ENCODE results near the gene PDLIM5.

PDLIM5 gene

GRCh38 chr4:94590493-94590892 lies 138.8 kb downstream of the PDLIM5 start:
- H3K4me3 ChIP-seq (ENCODE audit: low read length): no peak overlapping the region
- H3K27me3 ChIP-seq (ENCODE audit: insufficient read depth, low read length): no peaks in the 10 kb centered on the region
- peaks cover 8% of the 10 kb centered on the region for H3K36me3 ChIP-seq (ENCODE audit: insufficient read depth, low read depth, low read length)
- no peak overlapping the region for H3K9ac ChIP-seq (ENCODE audit: low read depth, low read length)
- no peaks in the 10 kb centered on the region for H3K9me3 ChIP-seq (ENCODE audit: insufficient read depth, low read depth, low read length)
- H3K4me1 ChIP-seq (ENCODE audit: insufficient read depth, low read length): no peaks in the 10 kb centered on the region
- H3K27ac ChIP-seq (ENCODE audit: low read length): no peak overlapping the region

GRCh38 chr4:94591289-94591688 lies 139.5 kb downstream of the PDLIM5 start:
- Histone ChIP-seq H3K27me3 (ENCODE audit: insufficient read depth, low read length) (no peaks in the 10 kb centered on the region), H3K27ac (ENCODE audit: low read length) (no peak overlapping the region), H3K9me3 (ENCODE audit: insufficient read depth, low read depth, low read length) (no peaks in the 10 kb centered on the region), H3K4me3 (ENCODE audit: low read length) (no peak overlapping the region), H3K4me1 (ENCODE audit: insufficient read depth, low read length) (no peaks in the 10 kb centered on the region), H3K9ac (ENCODE audit: low read depth, low read length) (no peak overlapping the region), H3K36me3 (ENCODE audit: insufficient read depth, low read depth, low read length) (peaks cover 2% of the 10 kb centered on the region; the same call in 1 of the 2 replicates)

DNA sequence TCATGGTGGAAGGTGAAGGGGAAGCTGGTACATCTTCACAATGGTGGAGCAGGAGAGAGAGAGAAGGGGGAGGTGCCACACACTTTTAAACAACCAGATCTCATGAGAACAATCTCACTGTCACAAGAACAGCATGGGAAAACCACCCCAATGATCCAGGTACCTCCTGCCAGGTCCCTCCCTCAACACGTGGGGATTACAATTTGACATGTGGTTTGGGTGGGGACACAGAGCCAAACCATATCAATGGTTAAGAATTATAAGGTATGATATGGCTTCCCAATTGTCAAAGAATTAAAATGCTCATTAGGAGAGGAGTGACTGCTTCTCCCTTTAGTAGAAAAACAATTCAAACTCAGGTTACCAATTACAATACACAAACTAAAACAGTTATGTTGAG lies 143.3 kb downstream of the PDLIM5 start:
- no peak overlapping the region for H3K4me3 ChIP-seq (ENCODE audit: low read length)
- no peak overlapping the region for H3K9ac ChIP-seq (ENCODE audit: low read depth, low read length)
- H3K36me3 ChIP-seq (ENCODE audit: insufficient read depth, low read depth, low read length): no peaks in the 10 kb centered on the region; the same call in 1 of the 2 replicates
- H3K9me3 ChIP-seq (ENCODE audit: insufficient read depth, low read depth, low read length): no peaks in the 10 kb centered on the region
- H3K4me1 ChIP-seq (ENCODE audit: insufficient read depth, low read length): no peaks in the 10 kb centered on the region
- no peak overlapping the region for H3K27ac ChIP-seq (ENCODE audit: low read length)
- no peaks in the 10 kb centered on the region for H3K27me3 ChIP-seq (ENCODE audit: insufficient read depth, low read length)

DNA sequence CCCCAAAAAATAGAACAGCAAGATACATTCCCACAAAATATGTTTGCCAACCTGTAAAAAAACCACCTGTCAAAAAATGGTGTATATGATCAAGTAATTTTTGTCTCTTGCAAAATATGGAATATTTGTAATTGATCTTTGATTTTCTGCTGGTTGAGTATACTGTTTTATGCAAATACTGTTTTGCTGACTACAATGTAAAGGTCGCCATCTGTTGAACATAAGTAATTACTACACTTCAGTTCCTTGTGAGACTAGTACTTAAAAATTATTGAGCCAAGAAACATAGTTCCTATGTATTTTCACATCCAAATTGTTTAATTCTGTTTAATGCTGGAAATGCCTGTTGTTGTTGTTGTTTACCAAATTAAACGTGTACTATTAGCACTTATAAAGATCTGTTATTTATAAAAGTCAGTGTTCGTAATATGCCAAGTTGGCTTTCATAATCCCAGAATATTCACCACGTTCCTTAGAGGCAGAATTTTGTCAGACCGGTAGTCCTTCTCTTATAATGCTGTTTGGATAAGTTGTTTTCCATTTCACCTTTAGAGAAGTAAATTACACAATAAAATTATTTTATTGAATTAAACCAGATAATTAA lies 144.2 kb downstream of the PDLIM5 start:
- H3K36me3 ChIP-seq (ENCODE audit: insufficient read depth, low read depth, low read length): no peaks in the 10 kb centered on the region; the same call in 1 of the 2 replicates
- no peaks in the 10 kb centered on the region for H3K9me3 ChIP-seq (ENCODE audit: insufficient read depth, low read depth, low read length)
- no peaks in the 10 kb centered on the region for H3K4me1 ChIP-seq (ENCODE audit: insufficient read depth, low read length)
- H3K4me3 ChIP-seq (ENCODE audit: low read length): no peak overlapping the region
- no peak overlapping the region for H3K9ac ChIP-seq (ENCODE audit: low read depth, low read length)
- no peaks in the 10 kb centered on the region for H3K27me3 ChIP-seq (ENCODE audit: insufficient read depth, low read length)
- H3K27ac ChIP-seq (ENCODE audit: low read length): no peak overlapping the region

DNA sequence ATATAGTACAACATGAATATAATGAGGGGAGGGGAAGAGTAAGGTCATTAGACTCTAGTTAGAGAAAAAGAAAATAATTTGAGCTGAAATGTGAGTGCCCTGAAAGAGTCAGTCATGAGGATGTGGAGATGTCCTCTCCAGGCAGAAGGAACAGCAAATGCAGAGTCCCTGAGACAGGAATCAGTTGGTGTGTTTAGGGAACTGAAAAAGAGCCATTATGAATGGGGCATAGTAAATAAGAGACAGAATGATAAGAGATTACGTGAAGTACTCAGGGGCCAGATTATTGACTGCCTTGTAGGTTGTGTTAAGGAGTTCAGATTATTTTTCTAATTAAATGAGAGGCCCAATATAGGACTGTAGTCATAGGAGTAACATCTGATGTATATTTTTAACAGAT lies 147.0 kb downstream of the PDLIM5 start:
- Histone ChIP-seq H3K27ac (ENCODE audit: low read length) (no peak overlapping the region), H3K36me3 (ENCODE audit: insufficient read depth, low read depth, low read length) (no peaks in the 10 kb centered on the region), H3K9me3 (ENCODE audit: insufficient read depth, low read depth, low read length) (no peaks in the 10 kb centered on the region), H3K4me3 (ENCODE audit: low read length) (no peak overlapping the region), H3K9ac (ENCODE audit: low read depth, low read length) (no peak overlapping the region), H3K27me3 (ENCODE audit: insufficient read depth, low read length) (no peaks in the 10 kb centered on the region), H3K4me1 (ENCODE audit: insufficient read depth, low read length) (no peaks in the 10 kb centered on the region)

GRCh38 chr4:94603170-94603747 lies 151.5 kb downstream of the PDLIM5 start:
- Histone ChIP-seq H3K4me3 (ENCODE audit: low read length) (no peak overlapping the region), H3K27me3 (ENCODE audit: insufficient read depth, low read length) (no peaks in the 10 kb centered on the region), H3K27ac (ENCODE audit: low read length) (no peak overlapping the region), H3K4me1 (ENCODE audit: insufficient read depth, low read length) (no peaks in the 10 kb centered on the region), H3K36me3 (ENCODE audit: insufficient read depth, low read depth, low read length) (no peaks in the 10 kb centered on the region), H3K9ac (ENCODE audit: low read depth, low read length) (no peak overlapping the region), H3K9me3 (ENCODE audit: insufficient read depth, low read depth, low read length) (no peaks in the 10 kb centered on the region)

- H3K27me3 ChIP-seq (ENCODE audit: insufficient read depth, low read length): no peaks in the 10 kb centered on the region
Measured at GRCh38 chr4:94605241-94605805, 153.6 kb downstream of the PDLIM5 start.

GRCh38 chr4:94610145-94610544 lies 158.4 kb downstream of the PDLIM5 start:
- H3K27me3 ChIP-seq (ENCODE audit: insufficient read depth, low read length): no peaks in the 10 kb centered on the region
- no peaks in the 10 kb centered on the region for H3K4me1 ChIP-seq (ENCODE audit: insufficient read depth, low read length)
- H3K9ac ChIP-seq (ENCODE audit: low read depth, low read length): no peak overlapping the region
- no peaks in the 10 kb centered on the region for H3K36me3 ChIP-seq (ENCODE audit: insufficient read depth, low read depth, low read length)
- no peak overlapping the region for H3K27ac ChIP-seq (ENCODE audit: low read length)
- no peak overlapping the region for H3K4me3 ChIP-seq (ENCODE audit: low read length)
- no peaks in the 10 kb centered on the region for H3K9me3 ChIP-seq (ENCODE audit: insufficient read depth, low read depth, low read length)

More at GRCh38 chr4:94605241-94605805, 153.6 kb downstream of the PDLIM5 start:
- H3K4me1 ChIP-seq (ENCODE audit: insufficient read depth, low read length): no peaks in the 10 kb centered on the region
- no peaks in the 10 kb centered on the region for H3K9me3 ChIP-seq (ENCODE audit: insufficient read depth, low read depth, low read length)
- no peaks in the 10 kb centered on the region for H3K36me3 ChIP-seq (ENCODE audit: insufficient read depth, low read depth, low read length)
- no peak overlapping the region for H3K27ac ChIP-seq (ENCODE audit: low read length)
- no peak overlapping the region for H3K4me3 ChIP-seq (ENCODE audit: low read length)
- H3K9ac ChIP-seq (ENCODE audit: low read depth, low read length): no peak overlapping the region

GRCh38 chr4:94613248-94613647 lies 161.5 kb downstream of the PDLIM5 start:
- H3K27me3 ChIP-seq (ENCODE audit: insufficient read depth, low read length): no peaks in the 10 kb centered on the region
- H3K9me3 ChIP-seq (ENCODE audit: insufficient read depth, low read depth, low read length): no peaks in the 10 kb centered on the region
- H3K4me3 ChIP-seq (ENCODE audit: low read length): no peak overlapping the region
- no peak overlapping the region for H3K9ac ChIP-seq (ENCODE audit: low read depth, low read length)
- H3K4me1 ChIP-seq (ENCODE audit: insufficient read depth, low read length): no peaks in the 10 kb centered on the region
- peaks cover 4% of the 10 kb centered on the region; the same call in 1 of the 2 replicates for H3K36me3 ChIP-seq (ENCODE audit: insufficient read depth, low read depth, low read length)
- H3K27ac ChIP-seq (ENCODE audit: low read length): no peak overlapping the region

GRCh38 chr4:94615451-94615850 lies 163.7 kb downstream of the PDLIM5 start:
- H3K9me3 ChIP-seq (ENCODE audit: insufficient read depth, low read depth, low read length): no peaks in the 10 kb centered on the region
- no peaks in the 10 kb centered on the region for H3K4me1 ChIP-seq (ENCODE audit: insufficient read depth, low read length)
- no peak overlapping the region for H3K9ac ChIP-seq (ENCODE audit: low read depth, low read length)
- H3K36me3 ChIP-seq (ENCODE audit: insufficient read depth, low read depth, low read length): peaks cover 5% of the 10 kb centered on the region; the same call in 1 of the 2 replicates
- no peak overlapping the region for H3K27ac ChIP-seq (ENCODE audit: low read length)
- H3K27me3 ChIP-seq (ENCODE audit: insufficient read depth, low read length): no peaks in the 10 kb centered on the region
- no peak overlapping the region for H3K4me3 ChIP-seq (ENCODE audit: low read length)

DNA sequence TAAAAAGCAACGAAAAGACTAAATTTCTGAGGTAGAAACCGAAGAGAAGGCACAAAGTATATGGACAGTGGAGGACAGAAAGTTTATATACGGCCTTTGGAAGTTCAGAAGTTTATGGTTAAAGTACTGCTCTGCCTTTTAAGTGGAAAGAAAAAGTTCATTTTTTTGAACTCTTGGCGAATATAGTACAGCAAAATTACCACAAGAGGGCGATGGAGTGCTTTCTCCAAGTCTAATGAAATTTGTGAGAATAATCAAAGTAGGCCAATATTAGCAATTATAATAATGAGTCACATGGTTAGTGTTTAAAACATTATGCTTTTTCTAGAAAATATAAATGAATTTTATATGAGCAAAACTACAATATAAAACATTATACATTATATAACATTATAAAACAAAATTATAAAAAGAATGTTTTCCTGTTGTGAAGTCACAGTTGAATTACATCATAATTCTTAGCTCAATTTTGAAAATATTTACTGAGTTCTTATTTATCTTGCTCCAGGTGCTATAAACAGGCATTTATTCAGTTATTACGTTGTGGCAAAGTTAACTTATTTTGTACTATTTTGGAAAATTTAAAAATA lies 169.8 kb downstream of the PDLIM5 start:
- no peak overlapping the region for H3K9ac ChIP-seq (ENCODE audit: low read depth, low read length)
- H3K9me3 ChIP-seq (ENCODE audit: insufficient read depth, low read depth, low read length): no peaks in the 10 kb centered on the region
- no peaks in the 10 kb centered on the region for H3K4me1 ChIP-seq (ENCODE audit: insufficient read depth, low read length)
- H3K27me3 ChIP-seq (ENCODE audit: insufficient read depth, low read length): no peaks in the 10 kb centered on the region
- H3K4me3 ChIP-seq (ENCODE audit: low read length): no peak overlapping the region
- H3K36me3 ChIP-seq (ENCODE audit: insufficient read depth, low read depth, low read length): peaks cover 9% of the 10 kb centered on the region; the same call in 1 of the 2 replicates
- H3K27ac ChIP-seq (ENCODE audit: low read length): no peak overlapping the region

Data from iPS-20b (cell line).